ENCODE measurements around the gene SMARCB1.

SMARCB1 gene

GRCh38 chr22:23777776-23778576 lies 8.8 kb upstream of the SMARCB1 start:
- no peaks in the 10 kb centered on the region for H4K20me1 ChIP-seq (ENCODE audit: insufficient read depth, low read length)
- H3K9me2 ChIP-seq (ENCODE audit: low read depth, low read length), result no peaks in the 10 kb centered on the region
- H3K9me3 ChIP-seq (ENCODE audit: low read length), result no peaks in the 10 kb centered on the region
- no peak overlapping the region for H2AFZ ChIP-seq (ENCODE audit: low read length)
- no peak overlapping the region for H3K27ac ChIP-seq (ENCODE audit: low read depth, low read length, poor library complexity, severe bottlenecking)
- no peak overlapping the region for H3K9ac ChIP-seq (ENCODE audit: low read length)
- no peak overlapping the region for H3K4me3 ChIP-seq (ENCODE audit: low read depth, low read length, poor library complexity, severe bottlenecking)
- H3F3A ChIP-seq (ENCODE audit: insufficient read depth, low read length), result no peaks in the 10 kb centered on the region
- H3K79me2 ChIP-seq (ENCODE audit: insufficient read depth, low read length), result no peaks in the 10 kb centered on the region
- no peaks in the 10 kb centered on the region for H3K36me3 ChIP-seq (ENCODE audit: insufficient read depth, low read length)
- H3K27me3 ChIP-seq (ENCODE audit: insufficient read depth, low read length), result 0 out of 2 replicates have a peak, but pooled peaks cover 4% of the 10 kb centered on the region
- no peak overlapping the region for H3K4me2 ChIP-seq (ENCODE audit: low read length)
- peaks cover 3% of the 10 kb centered on the region for H3K4me1 ChIP-seq (ENCODE audit: insufficient read depth, low read length, severe bottlenecking)
- TF ChIP-seq EZH2 (IDR thresholded peaks at IDR 0.05; ENCODE audit: borderline replicate concordance, low read length) (no peak), CTCF (IDR thresholded peaks at IDR 0.05; ENCODE audit: low read length) (no peak)

GRCh38 chr22:23778577-23778900 lies 8.2 kb upstream of the SMARCB1 start:
- H3K4me1 ChIP-seq (ENCODE audit: insufficient read depth, low read length, severe bottlenecking), result no peaks in the 10 kb centered on the region
- no peak overlapping the region for H3K27ac ChIP-seq (ENCODE audit: low read depth, low read length, poor library complexity, severe bottlenecking)
- no peaks in the 10 kb centered on the region for H3F3A ChIP-seq (ENCODE audit: insufficient read depth, low read length)

GRCh38 chr22:23779083-23779482 lies 7.7 kb upstream of the SMARCB1 start:
- Histone ChIP-seq H3K36me3 (ENCODE audit: insufficient read depth, low read length) (no peaks in the 10 kb centered on the region), H3K4me3 (ENCODE audit: low read depth, low read length, poor library complexity, severe bottlenecking) (no peak overlapping the region), H3K27ac (ENCODE audit: low read depth, low read length, poor library complexity, severe bottlenecking) (no peak overlapping the region), H3K9ac (ENCODE audit: low read length) (no peak overlapping the region), H3K79me2 (ENCODE audit: insufficient read depth, low read length) (no peaks in the 10 kb centered on the region), H2AFZ (ENCODE audit: low read length) (no peak overlapping the region), H3K9me3 (ENCODE audit: low read length) (no peaks in the 10 kb centered on the region), H3K4me1 (ENCODE audit: insufficient read depth, low read length, severe bottlenecking) (no peaks in the 10 kb centered on the region), H4K20me1 (ENCODE audit: insufficient read depth, low read length) (no peaks in the 10 kb centered on the region), H3F3A (ENCODE audit: insufficient read depth, low read length) (no peaks in the 10 kb centered on the region), H3K4me2 (ENCODE audit: low read length) (no peak overlapping the region), H3K9me2 (ENCODE audit: low read depth, low read length) (no peaks in the 10 kb centered on the region), H3K27me3 (ENCODE audit: insufficient read depth, low read length) (0 out of 2 replicates have a peak, but pooled peaks cover 4% of the 10 kb centered on the region)
- TF ChIP-seq CTCF (IDR thresholded peaks at IDR 0.05; ENCODE audit: low read length) (no peak), EZH2 (IDR thresholded peaks at IDR 0.05; ENCODE audit: borderline replicate concordance, low read length) (no peak)

More at GRCh38 chr22:23778577-23778900, 8.2 kb upstream of the SMARCB1 start:
- Histone ChIP-seq H3K4me2 (ENCODE audit: low read length) (no peak overlapping the region), H3K27me3 (ENCODE audit: insufficient read depth, low read length) (0 out of 2 replicates have a peak, but pooled peaks cover 4% of the 10 kb centered on the region), H3K4me3 (ENCODE audit: low read depth, low read length, poor library complexity, severe bottlenecking) (no peak overlapping the region), H3K79me2 (ENCODE audit: insufficient read depth, low read length) (no peaks in the 10 kb centered on the region), H3K36me3 (ENCODE audit: insufficient read depth, low read length) (no peaks in the 10 kb centered on the region), H4K20me1 (ENCODE audit: insufficient read depth, low read length) (no peaks in the 10 kb centered on the region), H3K9me2 (ENCODE audit: low read depth, low read length) (no peaks in the 10 kb centered on the region), H3K9ac (ENCODE audit: low read length) (no peak overlapping the region), H2AFZ (ENCODE audit: low read length) (no peak overlapping the region), H3K9me3 (ENCODE audit: low read length) (no peaks in the 10 kb centered on the region)
- no peak for TF ChIP-seq EZH2 (IDR thresholded peaks at IDR 0.05; ENCODE audit: borderline replicate concordance, low read length)
- TF ChIP-seq CTCF (IDR thresholded peaks at IDR 0.05; ENCODE audit: low read length), result no peak

All from OCI-LY1 (cell line).